ENCODE results near the gene BOD1L1. TPM values are rescaled to one million over a fixed set of nuclear protein-coding genes. Genes with fewer than 3 reads are reported as not detected.

Gene BOD1L1
- total RNA-seq, 1 donor from 2014 or later = 37.0 TPM

DNA sequence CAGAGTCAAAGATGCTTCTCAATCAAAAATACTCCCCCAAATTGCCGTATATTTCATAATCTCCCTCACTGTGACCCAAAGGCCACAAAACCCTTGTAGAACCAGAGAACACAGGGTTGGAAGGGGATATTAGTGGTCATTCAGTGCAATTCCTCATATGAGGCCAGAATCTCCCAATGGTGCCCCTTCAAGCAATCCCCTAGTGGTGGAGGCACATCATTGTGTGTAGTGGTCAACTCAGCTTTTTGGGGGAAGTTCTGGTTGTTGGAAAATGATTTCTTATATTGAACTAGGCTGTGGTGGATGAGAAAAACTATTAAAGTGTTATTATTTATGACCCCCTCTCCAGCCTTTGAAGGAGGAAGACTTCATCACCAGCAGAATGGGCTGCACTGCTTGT is 17.6 kb upstream of the BOD1L1 start:
- H3K4me1 Mint-ChIP-seq (ENCODE audit: unreplicated experiment) = peaks cover 4% of the 10 kb centered on the region
- no peak for DNase-seq (ENCODE audit: extremely low spot score, unreplicated experiment)
- H3K36me3 Mint-ChIP-seq = no peaks in the 10 kb centered on the region
- H3K27me3 Mint-ChIP-seq = peaks cover 18% of the 10 kb centered on the region
- no peak overlapping the region for H3K27ac Mint-ChIP-seq
- H3K9me3 Mint-ChIP-seq = no peaks in the 10 kb centered on the region
- peak; percentile 51 for TF ChIP-seq CTCF (conservative IDR thresholded peaks at IDR 0.05)
- H3K4me3 Mint-ChIP-seq = no peak overlapping the region

DNA sequence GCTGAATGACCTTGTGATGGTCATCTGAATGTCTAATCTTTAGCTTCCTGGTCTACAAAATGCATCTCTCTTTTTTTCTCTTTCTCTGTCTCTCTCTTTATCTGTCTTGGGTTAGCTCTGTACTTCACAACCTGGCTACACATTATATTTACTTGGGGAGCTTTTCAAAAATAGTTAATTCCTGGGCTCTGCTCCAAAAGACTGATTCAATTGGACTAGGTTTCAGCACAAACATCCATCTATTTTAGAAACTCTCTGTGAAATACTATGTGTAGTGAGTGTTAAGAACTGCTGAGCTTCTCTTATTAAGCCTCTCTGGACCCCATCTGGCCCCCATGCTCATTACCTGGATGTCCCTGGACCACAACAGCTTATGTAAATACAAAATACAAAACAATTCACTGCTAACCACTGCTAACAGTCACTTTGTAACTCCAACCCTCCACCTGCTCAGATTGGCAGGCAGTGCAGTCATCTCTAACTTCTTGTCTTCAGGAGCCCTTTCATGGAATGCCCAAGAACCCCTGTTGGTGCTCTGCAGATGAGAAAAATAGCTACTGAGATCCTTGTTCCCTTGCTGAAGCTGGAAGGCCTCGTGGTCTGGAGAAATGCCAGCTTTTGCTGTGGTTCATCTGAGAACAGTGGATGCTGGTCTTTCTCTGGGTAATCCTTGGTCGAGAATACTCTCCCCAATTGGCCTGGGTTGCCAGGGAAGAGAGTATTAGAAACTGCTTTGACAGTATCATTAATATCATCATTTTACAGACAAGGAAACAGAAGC is 14.8 kb upstream of the BOD1L1 start:
- peaks cover 13% of the 10 kb centered on the region for H3K27me3 Mint-ChIP-seq
- peaks cover 9% of the 10 kb centered on the region for H3K4me1 Mint-ChIP-seq (ENCODE audit: unreplicated experiment)
- H3K36me3 Mint-ChIP-seq = no peaks in the 10 kb centered on the region
- H3K27ac Mint-ChIP-seq = no peak overlapping the region
- DNase-seq (ENCODE audit: extremely low spot score, unreplicated experiment) = no peak
- H3K9me3 Mint-ChIP-seq = no peaks in the 10 kb centered on the region
- H3K4me3 Mint-ChIP-seq = no peak overlapping the region
- no peak for TF ChIP-seq CTCF (conservative IDR thresholded peaks at IDR 0.05)

- H3K27me3 Mint-ChIP-seq = peaks cover 10% of the 10 kb centered on the region
- H3K4me1 Mint-ChIP-seq (ENCODE audit: unreplicated experiment) = peaks cover 9% of the 10 kb centered on the region
- H3K9me3 Mint-ChIP-seq = no peaks in the 10 kb centered on the region
- no peak for TF ChIP-seq CTCF (conservative IDR thresholded peaks at IDR 0.05)
- no peak overlapping the region for H3K27ac Mint-ChIP-seq
- H3K36me3 Mint-ChIP-seq = no peaks in the 10 kb centered on the region
- DNase-seq (ENCODE audit: extremely low spot score, unreplicated experiment) = no peak
- no peak overlapping the region for H3K4me3 Mint-ChIP-seq
Observed at GRCh38 chr4:13641084-13641483, 13.6 kb upstream of the BOD1L1 start.

DNA sequence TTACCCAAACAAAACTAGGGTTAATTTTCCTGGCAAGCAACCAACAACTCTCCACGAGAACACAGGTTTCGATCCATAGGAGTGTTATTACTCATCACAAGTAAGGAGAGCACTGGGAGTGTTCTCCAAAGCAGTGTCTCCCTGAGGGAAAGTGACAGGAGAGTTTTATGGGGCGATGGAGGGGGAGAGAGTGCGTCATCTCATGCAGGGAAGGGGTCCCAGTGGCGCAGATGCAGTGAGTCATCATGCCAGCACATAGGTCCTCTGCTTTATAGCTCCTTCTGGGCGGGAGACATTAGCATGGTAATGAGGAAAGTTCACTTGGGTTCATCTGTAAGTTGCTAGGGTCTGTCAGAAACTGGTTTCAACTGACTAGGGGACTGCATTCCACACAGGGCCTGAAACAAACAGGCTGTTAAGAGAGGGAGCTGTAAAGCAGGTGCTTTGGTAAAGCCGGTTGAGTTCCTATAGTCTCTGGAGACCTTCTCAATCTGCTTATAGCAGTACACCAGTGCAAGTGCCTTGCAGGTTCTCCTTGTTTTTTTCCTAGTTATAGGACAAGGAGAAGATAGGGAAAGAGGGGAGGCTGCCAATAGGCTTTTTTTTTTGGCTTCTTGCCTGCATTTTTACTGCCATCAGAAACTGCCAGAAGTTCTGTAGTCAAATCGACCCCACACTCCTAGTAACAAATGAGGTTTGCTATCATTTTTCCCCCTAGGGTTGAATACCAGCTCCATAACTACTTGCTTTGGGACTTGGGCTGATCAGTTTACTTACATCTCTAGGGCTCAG is 12.8 kb upstream of the BOD1L1 start:
- H3K27me3 Mint-ChIP-seq = peaks cover 13% of the 10 kb centered on the region
- H3K36me3 Mint-ChIP-seq = no peaks in the 10 kb centered on the region
- TF ChIP-seq CTCF (conservative IDR thresholded peaks at IDR 0.05) = no peak
- peaks cover 9% of the 10 kb centered on the region for H3K4me1 Mint-ChIP-seq (ENCODE audit: unreplicated experiment)
- peak overlapping the region; percentile 89 for H3K27ac Mint-ChIP-seq
- peak overlapping the region; percentile 57 for H3K4me3 Mint-ChIP-seq
- no peak for DNase-seq (ENCODE audit: extremely low spot score, unreplicated experiment)
- no peaks in the 10 kb centered on the region for H3K9me3 Mint-ChIP-seq

DNA sequence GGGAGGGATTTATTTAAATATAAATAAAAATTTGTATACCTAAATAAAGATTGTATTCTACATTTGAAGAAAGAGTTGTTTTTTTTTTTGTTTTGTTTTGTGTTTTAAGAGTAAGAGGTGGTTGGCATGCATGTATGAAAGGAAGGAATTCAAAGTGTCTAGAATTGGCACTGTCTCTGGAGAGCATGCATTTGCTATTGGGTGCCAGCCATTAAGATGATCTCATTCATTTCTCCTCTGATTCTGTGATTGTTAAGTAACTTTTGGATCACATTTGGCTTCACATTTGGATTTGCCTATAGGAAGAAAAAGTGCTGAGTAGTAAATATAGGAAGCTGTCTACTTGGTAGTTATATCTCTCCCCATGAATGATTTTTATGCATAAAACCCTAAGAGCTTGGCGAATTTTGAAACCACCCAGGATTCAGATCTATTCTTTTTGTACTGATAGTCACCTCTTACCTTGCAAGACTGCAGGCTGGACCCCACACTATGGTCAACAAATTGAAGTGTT is 7.8 kb upstream of the BOD1L1 start:
- H3K36me3 Mint-ChIP-seq = no peaks in the 10 kb centered on the region
- no peak overlapping the region for H3K27ac Mint-ChIP-seq
- no peak overlapping the region for H3K4me3 Mint-ChIP-seq
- peaks cover 7% of the 10 kb centered on the region for H3K4me1 Mint-ChIP-seq (ENCODE audit: unreplicated experiment)
- DNase-seq (ENCODE audit: extremely low spot score, unreplicated experiment) = no peak
- H3K27me3 Mint-ChIP-seq = peaks cover 18% of the 10 kb centered on the region
- H3K9me3 Mint-ChIP-seq = no peaks in the 10 kb centered on the region
- no peak for TF ChIP-seq CTCF (conservative IDR thresholded peaks at IDR 0.05)
